Hepatocyte (in vitro differentiated cells): ENCODE measurements around the gene PPP1CA.

Experiments
- EZH2 ChIP-seq: fragments of 200-600 bp; sonication (generic); IDR thresholded peaks from 2 replicates; pipeline ENCODE4 v1.6.1; 2016; ENCODE audit warnings: antibody characterized with exemption, mild to moderate bottlenecking, borderline replicate concordance
- EZH2phosphoT487 ChIP-seq: fragments of 200-600 bp; sonication (generic); IDR thresholded peaks from one replicate; pipeline ENCODE4 v1.6.1; 2018; ENCODE audit warnings: antibody characterized with exemption, mild to moderate bottlenecking, low read depth, moderate library complexity; ENCODE audit not compliant: unreplicated experiment, severe bottlenecking
- TF ChIP-seq, protein P1 (sequence below): fragments of 200-600 bp; sonication (generic); IDR thresholded peaks from 2 replicates; pipeline ENCODE4 v1.5.1; 2016; ENCODE audit warnings: antibody characterized with exemption, mild to moderate bottlenecking; ENCODE audit not compliant: poor library complexity

DNA sequence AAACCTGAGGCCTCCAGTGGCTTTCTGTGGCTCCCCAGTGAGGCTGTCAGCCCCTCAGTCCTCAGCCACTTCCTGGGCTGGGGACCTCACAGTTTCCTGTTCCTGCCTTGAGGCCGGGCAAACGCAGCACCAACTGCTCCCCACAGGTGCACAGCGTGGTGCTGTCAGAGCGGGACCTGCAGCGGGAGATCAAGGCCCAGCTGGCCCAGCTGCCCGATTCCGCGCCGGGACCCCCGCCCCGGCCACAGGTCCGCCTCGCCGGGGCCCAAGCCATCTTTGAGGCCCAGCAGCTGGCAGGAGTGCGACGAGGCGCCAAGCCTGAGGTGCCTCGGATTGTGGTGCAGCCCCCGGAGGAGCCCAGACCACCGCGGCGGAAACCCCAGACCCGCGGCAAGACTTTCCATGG lies 7.6 kb upstream of the PPP1CA start:
- TF ChIP-seq, protein P1, sequence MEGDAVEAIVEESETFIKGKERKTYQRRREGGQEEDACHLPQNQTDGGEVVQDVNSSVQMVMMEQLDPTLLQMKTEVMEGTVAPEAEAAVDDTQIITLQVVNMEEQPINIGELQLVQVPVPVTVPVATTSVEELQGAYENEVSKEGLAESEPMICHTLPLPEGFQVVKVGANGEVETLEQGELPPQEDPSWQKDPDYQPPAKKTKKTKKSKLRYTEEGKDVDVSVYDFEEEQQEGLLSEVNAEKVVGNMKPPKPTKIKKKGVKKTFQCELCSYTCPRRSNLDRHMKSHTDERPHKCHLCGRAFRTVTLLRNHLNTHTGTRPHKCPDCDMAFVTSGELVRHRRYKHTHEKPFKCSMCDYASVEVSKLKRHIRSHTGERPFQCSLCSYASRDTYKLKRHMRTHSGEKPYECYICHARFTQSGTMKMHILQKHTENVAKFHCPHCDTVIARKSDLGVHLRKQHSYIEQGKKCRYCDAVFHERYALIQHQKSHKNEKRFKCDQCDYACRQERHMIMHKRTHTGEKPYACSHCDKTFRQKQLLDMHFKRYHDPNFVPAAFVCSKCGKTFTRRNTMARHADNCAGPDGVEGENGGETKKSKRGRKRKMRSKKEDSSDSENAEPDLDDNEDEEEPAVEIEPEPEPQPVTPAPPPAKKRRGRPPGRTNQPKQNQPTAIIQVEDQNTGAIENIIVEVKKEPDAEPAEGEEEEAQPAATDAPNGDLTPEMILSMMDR = no peak
- TF ChIP-seq EZH2 = no peak
- no peak for TF ChIP-seq EZH2phosphoT487
